Forelimb muscle (tissue), 1 donor: ENCODE data around the gene PHLDB1. TPM values are rescaled to one million over a fixed set of nuclear protein-coding genes. Genes with fewer than 3 reads are reported as not detected.

Experiments used
- DNase-seq: peaks from one replicate; pipeline ENCODE4 v3.0.0-alpha.2; 2013; ENCODE audit warnings: low read depth
- polyA plus RNA-seq: library from polyadenylated mRNA; unstranded; fragments of 120-200 nt; gene quantifications from one replicate; pipeline ENCODE4 v1.2.1, GENCODE V29; 2013; ENCODE audit not compliant: insufficient read length

The PHLDB1 gene
- polyA plus RNA-seq, 1 donor, result 90.6 TPM

GRCh38 chr11:118621784-118622375, 14.5 kb downstream of the PHLDB1 start:
- DNase-seq, result no peak

DNA sequence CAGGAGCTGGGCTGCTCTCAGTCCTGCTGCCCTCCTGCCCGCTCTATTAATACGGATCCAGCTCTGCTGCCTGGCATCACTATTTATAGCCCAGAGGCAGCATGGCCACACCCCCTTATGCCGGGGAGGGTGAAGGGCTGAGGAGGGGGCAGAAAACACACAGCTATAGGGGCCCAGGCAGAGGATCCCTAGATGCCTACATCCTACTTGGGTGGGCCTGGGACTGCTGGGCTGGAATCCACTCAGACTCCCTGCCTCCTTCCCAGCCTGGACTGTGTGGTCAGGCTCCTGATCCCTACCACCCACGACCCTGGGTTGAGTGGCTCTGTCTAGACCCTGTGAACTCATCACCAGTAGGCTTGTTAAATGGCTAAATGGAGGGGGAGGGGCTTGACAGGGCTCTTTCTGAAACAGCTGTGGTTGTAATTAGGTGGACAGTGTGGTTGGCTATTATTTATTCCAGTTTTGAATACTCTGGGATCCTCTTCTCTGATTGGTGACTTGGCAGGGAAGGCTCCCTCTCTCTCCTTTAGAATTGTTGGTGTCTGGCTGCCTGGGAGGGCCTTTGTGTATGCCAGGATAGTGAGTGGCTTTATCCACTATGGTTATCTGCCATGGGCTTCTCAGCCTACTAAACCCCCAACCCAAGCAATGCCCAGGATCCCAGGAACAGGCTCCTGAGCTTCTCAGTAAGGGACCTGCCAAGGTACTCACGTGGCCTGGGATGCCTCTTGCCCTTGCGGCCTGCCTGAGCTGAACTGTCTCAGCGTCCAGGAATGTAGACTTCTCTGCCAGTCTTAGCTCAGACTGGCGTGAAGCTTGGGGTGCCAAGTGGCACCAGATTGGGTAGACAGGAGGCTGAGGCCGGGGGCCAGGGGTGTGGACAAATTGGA, 15.2 kb downstream of the PHLDB1 start:
- DNase-seq, result no peak

DNA sequence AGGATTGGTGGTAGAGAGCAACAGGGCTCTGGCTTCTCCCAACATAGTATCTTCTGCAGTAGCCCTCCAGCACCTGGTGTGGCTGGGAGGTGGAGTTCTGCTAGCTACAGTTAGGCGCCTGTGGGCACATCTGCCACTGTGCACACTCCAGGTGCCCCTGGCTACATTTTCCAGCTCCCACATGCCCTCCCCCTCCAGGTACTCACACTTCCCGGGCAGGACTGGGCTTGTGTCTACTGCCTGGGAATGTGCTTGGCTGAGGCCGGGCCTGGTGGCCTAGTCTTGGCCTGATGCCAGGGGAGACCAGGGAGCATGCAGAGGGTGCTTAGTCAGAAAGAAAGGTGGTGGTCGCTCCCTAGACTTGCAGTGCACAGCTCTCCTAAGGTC, 15.8 kb downstream of the PHLDB1 start:
- no peak for DNase-seq

GRCh38 chr11:118625036-118625690, 17.7 kb downstream of the PHLDB1 start:
- DNase-seq, result no peak

DNA sequence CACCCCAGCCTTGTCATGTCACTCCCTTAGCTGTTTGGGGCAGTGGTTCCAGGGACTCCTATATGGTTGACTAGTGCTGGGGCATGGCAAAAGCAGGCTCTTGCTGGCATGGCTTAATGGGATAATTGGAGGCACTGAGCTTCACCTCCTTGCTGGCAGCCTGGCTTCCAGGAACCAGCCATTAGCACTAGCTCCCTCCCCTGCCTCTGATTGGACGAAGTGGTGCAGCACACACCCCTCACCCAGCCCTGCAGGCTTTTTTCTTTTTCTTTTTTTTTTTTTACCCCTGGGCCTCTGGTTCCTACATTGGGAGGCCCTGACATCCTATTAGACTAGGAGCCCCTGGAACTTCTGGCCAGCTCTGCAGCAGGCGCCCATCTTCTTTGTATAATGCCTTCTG, 18.6 kb downstream of the PHLDB1 start:
- no peak for DNase-seq

DNA sequence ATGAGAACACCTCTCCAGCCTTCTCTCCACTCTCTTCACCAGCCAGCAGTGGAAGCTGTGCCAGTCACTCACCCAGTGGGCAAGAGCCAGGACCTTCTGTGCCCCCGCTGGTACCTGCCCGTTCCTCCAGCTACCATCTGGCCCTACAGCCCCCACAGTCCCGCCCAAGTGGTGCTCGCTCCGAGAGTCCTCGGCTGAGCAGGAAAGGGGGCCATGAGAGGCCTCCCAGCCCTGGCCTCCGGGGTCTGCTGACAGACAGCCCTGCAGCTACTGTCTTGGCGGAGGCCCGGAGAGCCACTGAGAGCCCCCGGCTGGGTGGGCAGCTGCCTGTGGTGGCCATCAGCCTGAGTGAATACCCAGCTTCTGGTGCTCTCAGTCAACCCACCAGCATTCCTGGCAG, 20.2 kb downstream of the PHLDB1 start:
- DNase-seq, result no peak

GRCh38 chr11:118628031-118628430, 20.6 kb downstream of the PHLDB1 start:
- DNase-seq, result no peak

DNA sequence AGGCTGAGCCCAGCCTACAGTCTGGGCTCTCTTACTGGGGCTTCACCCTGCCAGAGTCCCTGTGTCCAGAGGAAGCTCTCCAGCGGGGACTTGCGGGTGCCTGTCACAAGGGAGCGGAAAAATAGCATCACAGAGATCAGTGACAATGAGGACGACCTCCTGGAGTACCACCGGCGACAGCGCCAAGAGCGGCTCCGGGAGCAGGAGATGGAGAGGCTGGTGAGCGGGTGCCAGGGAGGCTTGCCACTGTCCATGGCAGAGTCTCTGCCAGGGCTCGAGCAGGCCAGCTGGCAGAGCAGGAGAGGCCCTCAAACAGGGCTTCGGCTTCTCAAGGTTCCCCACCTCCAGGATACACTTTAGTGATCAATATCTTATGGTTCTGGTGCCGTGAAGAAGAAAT, 21.0 kb downstream of the PHLDB1 start:
- no peak for DNase-seq

DNA sequence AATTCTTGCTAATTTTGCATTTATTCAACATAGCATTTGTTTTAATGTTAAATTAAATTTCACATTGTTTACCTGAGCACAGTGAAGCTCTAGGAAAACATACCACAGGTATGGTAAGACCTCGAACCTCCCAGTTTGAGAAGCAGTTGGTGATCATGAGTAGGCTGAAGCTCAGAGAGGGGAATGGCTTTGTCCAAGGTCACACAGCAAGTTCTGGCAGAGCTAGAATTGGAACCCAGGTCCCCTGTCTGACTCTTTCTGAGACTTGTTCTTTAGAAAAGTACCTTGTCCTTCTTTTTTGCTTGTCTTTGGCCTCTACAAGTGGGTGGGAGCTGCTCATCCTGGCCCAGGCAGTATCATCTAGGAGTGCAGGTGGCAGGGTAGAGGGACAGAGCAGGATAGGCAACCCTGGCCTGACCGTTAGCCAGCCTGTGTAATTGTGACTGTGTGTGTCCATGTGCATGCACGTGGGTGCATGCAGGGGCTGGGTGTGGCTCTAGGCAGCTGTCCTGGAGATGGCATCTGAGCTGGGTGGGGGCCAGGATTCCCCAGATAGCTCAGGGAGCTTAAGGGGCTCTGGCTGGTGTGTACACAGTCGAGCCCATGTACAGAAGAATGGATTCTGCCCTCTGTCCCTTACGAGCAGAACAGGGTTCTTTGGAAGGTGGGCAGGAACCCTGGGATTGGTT, 21.6 kb downstream of the PHLDB1 start:
- no peak for DNase-seq

DNA sequence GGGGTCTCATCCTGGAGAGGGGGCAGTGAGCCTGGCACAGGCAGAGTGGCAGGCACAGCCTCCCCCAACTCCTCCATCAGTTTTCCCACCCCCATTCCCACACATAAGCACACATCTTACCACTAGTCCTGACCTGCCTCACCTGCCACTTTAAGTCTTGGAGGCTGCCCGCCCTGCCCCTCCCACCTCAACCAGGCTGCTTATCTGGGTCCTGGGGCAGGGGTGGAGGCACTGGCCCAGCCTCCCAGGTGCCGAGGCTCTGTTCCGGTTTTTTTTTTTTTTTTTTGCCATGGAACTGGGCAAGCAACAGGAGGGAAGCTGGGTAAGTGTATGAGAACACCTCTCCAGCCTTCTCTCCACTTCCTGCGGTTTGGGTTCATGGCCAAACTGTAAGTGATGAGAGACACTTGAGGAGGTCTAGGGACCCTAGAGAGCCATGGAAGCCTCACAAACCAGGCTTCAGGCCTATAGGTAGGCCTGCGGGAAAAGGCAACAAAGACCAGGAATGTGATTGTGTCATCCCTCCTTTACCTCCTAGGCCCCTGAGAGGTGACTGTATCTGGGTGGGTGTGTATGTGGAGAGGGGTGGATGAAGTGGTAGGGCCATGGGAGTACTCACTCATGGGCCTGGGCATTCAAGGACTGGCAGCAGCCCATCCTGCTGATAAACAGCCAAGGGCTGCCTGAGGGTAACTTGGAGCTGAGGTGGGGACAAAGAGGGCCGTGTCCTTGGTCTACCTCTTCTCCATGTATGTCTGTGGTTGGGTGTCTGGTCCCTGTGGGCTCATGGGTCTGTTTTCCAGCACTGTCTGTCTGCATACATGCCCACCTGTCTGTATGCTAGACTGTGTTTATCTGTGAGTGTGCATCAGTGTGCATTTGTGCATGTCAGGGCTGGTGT, 22.6 kb downstream of the PHLDB1 start:
- DNase-seq, result no peak

DNA sequence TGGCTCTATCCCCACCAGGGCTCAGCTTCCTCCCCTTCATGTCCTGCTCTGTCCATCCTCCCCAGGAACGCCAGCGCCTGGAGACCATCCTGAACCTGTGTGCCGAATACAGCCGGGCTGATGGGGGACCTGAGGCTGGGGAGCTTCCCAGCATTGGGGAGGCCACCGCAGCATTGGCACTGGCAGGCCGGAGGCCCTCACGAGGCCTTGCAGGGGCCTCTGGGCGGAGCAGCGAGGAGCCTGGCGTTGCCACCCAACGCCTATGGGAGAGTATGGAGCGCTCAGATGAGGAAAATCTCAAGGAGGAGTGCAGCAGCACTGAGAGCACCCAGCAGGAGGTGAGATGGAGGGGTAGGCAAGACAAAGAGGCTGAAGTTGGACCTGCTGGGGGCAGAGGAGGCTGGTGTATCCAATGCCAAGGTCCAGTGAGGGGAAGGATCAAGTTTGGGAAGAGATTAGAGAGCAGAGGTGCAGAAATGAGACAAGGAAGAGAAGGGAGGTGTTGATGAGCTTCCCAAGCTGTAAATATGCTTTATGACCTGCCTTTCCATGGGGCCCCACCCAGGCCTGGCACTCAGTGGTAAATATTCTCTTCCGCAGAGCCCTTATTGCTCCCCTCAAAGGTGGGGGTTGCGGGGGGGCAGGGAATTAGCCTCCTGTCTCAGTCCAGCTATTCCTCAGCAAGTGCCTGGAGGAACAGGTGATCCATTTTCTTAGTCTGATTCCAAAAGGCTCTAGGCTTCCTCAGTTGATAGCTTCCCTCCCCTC, 23.9 kb downstream of the PHLDB1 start:
- DNase-seq, result no peak

- DNase-seq, result no peak
These were observed 25.3 kb downstream of the PHLDB1 start for GRCh38 chr11:118632577-118633318.

DNA sequence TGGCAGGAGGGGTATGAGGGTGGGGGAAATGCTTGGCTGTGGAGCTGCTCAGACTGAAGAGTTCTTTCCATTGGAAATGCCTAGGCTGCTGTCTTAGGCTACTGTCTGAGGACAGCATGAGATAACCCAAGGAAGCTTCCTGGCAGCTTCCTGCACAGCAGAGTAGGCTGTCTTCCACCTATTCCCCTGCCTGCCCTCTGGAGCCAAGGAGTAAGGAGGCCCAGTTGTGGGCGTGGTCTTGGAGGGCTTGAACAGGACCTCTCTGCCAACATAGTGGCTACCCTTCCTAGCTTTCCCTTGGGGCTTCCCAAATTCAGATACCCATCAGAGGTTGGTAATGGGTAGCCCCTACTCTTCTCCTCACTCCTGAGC, 25.9 kb downstream of the PHLDB1 start:
- DNase-seq, result no peak

- no peak for DNase-seq
These were observed 26.6 kb downstream of the PHLDB1 start for GRCh38 chr11:118633979-118634378.

DNA sequence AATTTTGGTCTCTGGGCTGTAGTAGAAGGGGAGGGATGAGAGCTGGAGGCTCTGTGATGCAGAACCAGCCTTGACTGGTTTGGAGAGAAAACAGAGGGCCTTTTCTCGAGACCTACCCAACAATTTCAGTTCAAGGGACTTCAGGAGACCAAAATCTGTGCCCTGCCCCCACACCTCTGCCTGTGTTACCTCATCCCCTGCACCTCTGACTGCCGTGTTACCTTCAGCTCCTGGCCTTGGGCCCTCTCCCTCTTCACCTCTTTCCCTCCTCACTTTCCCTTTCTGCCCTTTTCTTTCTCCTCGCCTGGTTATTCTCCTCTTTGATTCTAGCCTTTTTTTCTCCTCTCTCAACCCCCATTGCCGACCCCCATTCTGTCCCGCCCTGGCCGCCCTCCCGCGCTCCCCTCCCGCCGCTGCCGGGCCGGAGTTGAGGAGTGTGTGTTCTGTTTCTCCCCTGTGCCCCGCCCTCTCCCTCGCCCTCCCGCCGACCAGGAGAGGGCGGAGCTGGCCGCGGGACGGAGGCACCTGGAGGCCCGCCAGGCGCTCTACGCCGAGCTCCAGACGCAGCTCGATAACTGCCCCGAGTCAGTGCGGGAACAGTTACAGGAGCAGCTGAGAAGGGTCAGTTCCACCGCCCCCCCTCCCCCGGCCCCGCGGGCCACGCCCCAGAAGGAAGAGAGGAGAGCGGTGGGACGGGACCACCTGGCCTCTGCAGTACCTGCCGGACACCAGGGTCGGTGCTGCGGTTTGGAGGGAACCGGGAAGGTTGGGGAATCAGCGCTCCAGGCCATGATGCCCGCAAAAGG, 27.2 kb downstream of the PHLDB1 start:
- DNase-seq, result no peak

- no peak for DNase-seq
These were observed 27.8 kb downstream of the PHLDB1 start for GRCh38 chr11:118635237-118635591.

DNA sequence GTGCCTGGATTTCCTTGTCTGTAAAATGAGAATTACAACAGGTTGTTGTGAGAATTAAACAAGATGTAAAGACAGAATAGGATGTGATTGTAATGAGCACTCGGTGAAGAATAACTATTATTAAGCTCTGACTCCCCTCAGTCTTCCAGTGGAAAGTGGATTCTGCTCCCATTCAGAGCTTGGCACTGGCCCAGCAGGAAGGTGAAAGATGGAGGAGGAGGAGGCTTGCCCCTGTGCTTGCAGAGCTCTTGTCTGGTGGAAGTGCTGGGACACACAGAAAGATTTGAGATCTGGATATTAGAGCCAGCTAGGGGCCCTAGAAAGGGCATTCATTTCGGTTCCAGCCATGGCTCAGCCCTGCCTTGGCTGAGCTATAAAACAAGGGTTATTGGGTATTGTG, 28.2 kb downstream of the PHLDB1 start:
- DNase-seq, result no peak

GRCh38 chr11:118636569-118637290, 29.3 kb downstream of the PHLDB1 start:
- DNase-seq, result no peak
